Measurements from ENCODE around the gene TMPRSS4. TPM values are rescaled to one million over a fixed set of nuclear protein-coding genes. Genes with fewer than 3 reads are reported as not detected.

The TMPRSS4 gene
- total and polyA plus RNA-seq, 2 of the 13 experiments (the other 11 are each of a cell fraction or from before 2014, with no cell fraction given) = 0.32 TPM; not detected in 1

DNA sequence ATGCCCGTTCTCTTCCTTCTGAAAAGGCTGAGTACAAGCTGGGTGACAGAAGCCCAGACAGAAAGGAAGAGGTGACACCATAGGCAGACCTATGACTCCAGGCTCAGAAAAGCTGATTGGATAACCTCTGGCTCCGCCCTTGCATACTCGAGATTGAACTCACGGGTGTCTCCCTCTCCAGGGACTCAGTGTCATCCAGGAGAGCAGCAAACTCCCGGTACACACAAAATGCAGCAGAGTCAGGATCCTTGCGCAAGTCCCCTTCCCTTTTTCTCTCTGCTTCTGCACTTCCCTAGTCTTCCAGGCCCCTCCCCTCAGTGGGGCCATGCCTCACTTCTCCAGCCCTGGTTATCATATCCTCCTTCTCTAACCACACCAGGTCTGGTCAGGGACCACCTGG lies 65.9 kb downstream of the TMPRSS4 start:
- intact Hi-C loops (cut with micrococcal nuclease; ENCODE audit: unreplicated experiment) = no loop called here
- H3K9ac ChIP-seq (ENCODE audit: insufficient read depth, low read depth, low read length) = no peak overlapping the region
- FAIRE-seq (no peak), DNase-seq (ENCODE audit: low spot score) (no peak), ATAC-seq (no peak)
- no peak overlapping the region for H2AFZ ChIP-seq (ENCODE audit: low read length)
- no peak for TF ChIP-seq ZNF317 (CRISPR knock-in tag; IDR thresholded peaks at IDR 0.05)
- TF ChIP-seq CEBPB (IDR thresholded peaks at IDR 0.05; ENCODE audit: borderline replicate concordance, low read depth, low read length) = peak; percentile 26; the same call in 1 of the 2 replicates
- H3K27ac ChIP-seq (ENCODE audit: extremely low read length, insufficient read depth, low read length) = no peak overlapping the region
- no peak overlapping the region for H3K4me2 ChIP-seq (ENCODE audit: low read depth, low read length)
- H3K27me3 ChIP-seq (ENCODE audit: control insufficient read depth in 1 of 2, insufficient read depth in 2 of 2, low read length in 2 of 2) = peaks cover 4 to 43% of the 10 kb centered on the region in 2 experiments; a peak in 4 of 5 replicates
- H3K9me3 ChIP-seq (ENCODE audit: low read length) = no peaks in the 10 kb centered on the region
- H3K4me1 ChIP-seq (ENCODE audit: insufficient read depth, low read length) = peaks cover 11% of the 10 kb centered on the region; the same call in 1 of the 2 replicates
- CTCF ChIA-PET (ENCODE audit: low intra/inter-chr PET ratio, low total read pairs) = no interaction called here
- BruUV-seq (replicated peaks) = no TSS peak
- 17% methylated on average over 3 of the region's 6 CpGs for WGBS (ENCODE audit: low lambda C conversion rate)
- in situ Hi-C loops (cut with HindIII; ENCODE audit: extremely low pct_ligation_motif_present, low pct_unique_long_range_greater_than_20kb) = loop anchor here (25.0 kb wide), 1 partner anchor 344 kb away; no protein-coding TSS in a partner anchor
- no peaks in the 10 kb centered on the region for H3K79me2 ChIP-seq (ENCODE audit: insufficient read depth, low read length)
- no peaks in the 10 kb centered on the region for H3K36me3 ChIP-seq (replicated peaks in 1 of 2; ENCODE audit: control insufficient read depth in 1 of 2, insufficient read depth in 2 of 2, low read length in 2 of 2)
- POLR2A ChIA-PET = no interaction called here
- H4K20me1 ChIP-seq (ENCODE audit: insufficient read depth, low read length) = no peaks in the 10 kb centered on the region
- no peak overlapping the region for H3K4me3 ChIP-seq (replicated peaks in 1 of 3; ENCODE audit: insufficient read depth in 1 of 3, low read depth in 2 of 3, low read length in 3 of 3)

GRCh38 chr11:118143661-118144185 lies 66.8 kb downstream of the TMPRSS4 start:
- Histone ChIP-seq H3K27me3 (ENCODE audit: control insufficient read depth in 1 of 2, insufficient read depth in 2 of 2, low read length in 2 of 2) (peaks cover 2 to 40% of the 10 kb centered on the region in 2 experiments; a peak in 4 of 5 replicates), H3K4me2 (ENCODE audit: low read depth, low read length) (no peak overlapping the region), H3K4me1 (ENCODE audit: insufficient read depth, low read length) (peaks cover 18% of the 10 kb centered on the region; the same call in 1 of the 2 replicates), H3K27ac (ENCODE audit: extremely low read length, insufficient read depth, low read length) (no peak overlapping the region), H3K9me3 (ENCODE audit: low read length) (no peaks in the 10 kb centered on the region), H3K36me3 (replicated peaks in 1 of 2; ENCODE audit: control insufficient read depth in 1 of 2, insufficient read depth in 2 of 2, low read length in 2 of 2) (no peaks in the 10 kb centered on the region), H2AFZ (ENCODE audit: low read length) (no peak overlapping the region), H4K20me1 (ENCODE audit: insufficient read depth, low read length) (no peaks in the 10 kb centered on the region), H3K79me2 (ENCODE audit: insufficient read depth, low read length) (no peaks in the 10 kb centered on the region), H3K9ac (ENCODE audit: insufficient read depth, low read depth, low read length) (no peak overlapping the region), H3K4me3 (replicated peaks in 1 of 3; ENCODE audit: insufficient read depth in 1 of 3, low read depth in 2 of 3, low read length in 3 of 3) (no peak overlapping the region)
- TF ChIP-seq NAIF1 (CRISPR knock-in tag; IDR thresholded peaks at IDR 0.05; ENCODE audit: borderline replicate concordance) = no peak
- peak; percentile 12; the same call in 1 of the 2 replicates for TF ChIP-seq CREB1 (IDR thresholded peaks at IDR 0.05)
- TF ChIP-seq CREB1 (CRISPR knock-in tag; IDR thresholded peaks at IDR 0.05) = no peak
- in situ Hi-C loops (cut with HindIII; ENCODE audit: extremely low pct_ligation_motif_present, low pct_unique_long_range_greater_than_20kb) (loop anchor here (25.0 kb wide), 1 partner anchor 344 kb away; no protein-coding TSS in a partner anchor), intact Hi-C loops (cut with micrococcal nuclease; ENCODE audit: unreplicated experiment) (no loop called here)
- FAIRE-seq (no peak), ATAC-seq (no peak), DNase-seq (ENCODE audit: low spot score) (no peak)
- CTCF ChIA-PET (ENCODE audit: low intra/inter-chr PET ratio, low total read pairs) = interaction anchor here (1.9 kb wide), 1 partner anchor 27 kb away, joined by 14 read pairs; no protein-coding TSS in a partner anchor
- POLR2A ChIA-PET = no interaction called here
- whole genome bisulfite sequencing (ENCODE audit: low lambda C conversion rate) = 20% methylated on average over 12 of the region's 12 CpGs
- no TSS peak for BruUV-seq (replicated peaks)

All from HepG2 (cell line).